PFSK-1 (cell line): ENCODE results near the gene IVNS1ABP.

Source experiments
- FOXP2 ChIP-seq: optimal IDR thresholded peaks from 2 replicates; pipeline ENCODE3; 2011; ENCODE audit warnings: borderline replicate concordance, control low read depth, inconsistent platforms; ENCODE audit not compliant: insufficient read depth; ENCODE audit errors: extremely low read length, extremely low read depth
- POLR2AphosphoS5 ChIP-seq: IDR thresholded peaks from 2 replicates; pipeline ENCODE4 v1.6.1; 2012; ENCODE audit warnings: low read depth, mild to moderate bottlenecking, control low read depth, low read length, moderate library complexity
- SIN3A ChIP-seq: IDR thresholded peaks from 2 replicates; pipeline ENCODE4 v1.6.1; 2012; ENCODE audit warnings: mild to moderate bottlenecking, low read length, moderate library complexity, borderline replicate concordance; ENCODE audit not compliant: insufficient read depth
- TAF1 ChIP-seq: IDR thresholded peaks from 2 replicates; pipeline ENCODE4 v1.6.1; 2012; ENCODE audit warnings: low read length, control low read depth, borderline replicate concordance; ENCODE audit not compliant: insufficient read depth
- TF ChIP-seq, protein P1 (sequence below), 2 experiments: IDR thresholded peaks; 2 replicates each; pipeline versions ENCODE4 v1.6.1 to v1.8.0; 2011 to 2012; ENCODE audit warnings: low read depth in 2 of 2, low read length in 2 of 2, control low read depth in 1 of 2, inconsistent platforms in 1 of 2, mild to moderate bottlenecking in 1 of 2, moderate library complexity in 1 of 2; ENCODE audit not compliant: insufficient read depth in 1 of 2

IVNS1ABP gene

DNA sequence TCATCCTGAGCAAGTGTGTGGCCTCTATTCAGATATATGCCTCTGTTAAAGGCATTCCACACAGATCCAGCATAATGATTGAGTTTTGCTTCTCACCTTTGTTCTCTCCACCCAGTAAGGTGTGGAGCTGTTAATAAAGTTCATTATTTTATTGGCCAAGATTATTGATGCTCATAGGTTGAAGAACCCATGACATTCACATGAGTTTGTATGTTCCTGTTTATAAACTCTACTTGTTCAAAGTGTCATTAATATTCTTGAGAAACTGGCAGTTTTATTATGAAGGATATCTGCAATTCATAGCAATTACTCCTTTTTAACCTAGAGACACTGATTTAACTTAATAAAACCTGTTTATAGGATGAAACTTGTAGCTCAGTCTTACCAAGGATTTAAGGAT, 22.0 kb downstream of the IVNS1ABP start:
- TF ChIP-seq FOXP2 (no peak), POLR2AphosphoS5 (no peak)

DNA sequence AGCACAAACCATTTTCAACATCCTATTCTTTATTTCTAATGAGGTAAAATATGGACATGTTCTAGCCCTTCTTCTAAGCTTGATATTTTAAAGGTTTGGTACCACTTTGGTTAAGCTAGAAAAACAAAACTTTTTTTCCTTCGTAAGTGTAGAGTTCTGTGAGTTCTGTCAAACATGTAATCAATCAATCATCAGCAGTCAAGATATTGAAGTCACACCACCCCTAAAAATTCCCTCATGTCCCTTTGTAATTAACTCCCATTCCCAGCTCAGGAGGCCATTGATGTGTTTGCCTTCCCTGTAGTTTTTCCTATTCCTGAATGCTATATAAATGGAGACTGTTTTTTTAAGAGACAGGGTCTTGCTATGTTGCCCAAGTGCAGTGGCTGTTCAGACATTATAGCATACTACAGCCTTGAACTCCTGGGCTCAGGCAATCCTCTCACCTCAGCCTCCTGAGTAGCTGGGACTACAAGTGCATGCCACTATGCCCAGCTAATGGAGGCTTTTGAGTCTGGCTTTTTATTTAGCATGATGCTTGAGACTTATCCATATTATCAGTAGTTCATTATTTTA, 23.0 kb downstream of the IVNS1ABP start:
- TF ChIP-seq POLR2AphosphoS5 (peak; percentile 34), TAF1 (no peak)

DNA sequence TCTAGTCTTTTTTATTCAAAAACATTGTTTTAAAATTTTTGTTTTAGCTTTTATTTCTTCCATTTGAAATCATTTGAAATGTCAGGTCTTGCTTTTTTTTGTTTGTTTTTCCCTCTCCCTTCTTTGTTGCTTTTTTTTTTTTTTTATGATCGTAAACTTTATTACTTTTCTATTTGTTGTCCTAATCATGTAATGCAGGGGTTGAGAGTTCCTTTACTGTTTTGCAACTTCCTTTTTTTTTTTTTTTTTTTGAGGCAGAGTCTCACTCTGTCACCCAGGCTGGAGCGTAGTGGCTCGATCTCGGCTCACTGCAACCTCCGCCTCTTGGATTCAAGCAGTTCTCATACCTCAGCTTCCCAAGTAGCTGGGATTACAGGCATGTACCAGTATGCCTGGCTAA, 24.8 kb downstream of the IVNS1ABP start:
- no peak for TF ChIP-seq POLR2AphosphoS5
- no peak for TF ChIP-seq FOXP2
- TF ChIP-seq TAF1: no peak
- TF ChIP-seq SIN3A: no peak
- TF ChIP-seq, protein P1, sequence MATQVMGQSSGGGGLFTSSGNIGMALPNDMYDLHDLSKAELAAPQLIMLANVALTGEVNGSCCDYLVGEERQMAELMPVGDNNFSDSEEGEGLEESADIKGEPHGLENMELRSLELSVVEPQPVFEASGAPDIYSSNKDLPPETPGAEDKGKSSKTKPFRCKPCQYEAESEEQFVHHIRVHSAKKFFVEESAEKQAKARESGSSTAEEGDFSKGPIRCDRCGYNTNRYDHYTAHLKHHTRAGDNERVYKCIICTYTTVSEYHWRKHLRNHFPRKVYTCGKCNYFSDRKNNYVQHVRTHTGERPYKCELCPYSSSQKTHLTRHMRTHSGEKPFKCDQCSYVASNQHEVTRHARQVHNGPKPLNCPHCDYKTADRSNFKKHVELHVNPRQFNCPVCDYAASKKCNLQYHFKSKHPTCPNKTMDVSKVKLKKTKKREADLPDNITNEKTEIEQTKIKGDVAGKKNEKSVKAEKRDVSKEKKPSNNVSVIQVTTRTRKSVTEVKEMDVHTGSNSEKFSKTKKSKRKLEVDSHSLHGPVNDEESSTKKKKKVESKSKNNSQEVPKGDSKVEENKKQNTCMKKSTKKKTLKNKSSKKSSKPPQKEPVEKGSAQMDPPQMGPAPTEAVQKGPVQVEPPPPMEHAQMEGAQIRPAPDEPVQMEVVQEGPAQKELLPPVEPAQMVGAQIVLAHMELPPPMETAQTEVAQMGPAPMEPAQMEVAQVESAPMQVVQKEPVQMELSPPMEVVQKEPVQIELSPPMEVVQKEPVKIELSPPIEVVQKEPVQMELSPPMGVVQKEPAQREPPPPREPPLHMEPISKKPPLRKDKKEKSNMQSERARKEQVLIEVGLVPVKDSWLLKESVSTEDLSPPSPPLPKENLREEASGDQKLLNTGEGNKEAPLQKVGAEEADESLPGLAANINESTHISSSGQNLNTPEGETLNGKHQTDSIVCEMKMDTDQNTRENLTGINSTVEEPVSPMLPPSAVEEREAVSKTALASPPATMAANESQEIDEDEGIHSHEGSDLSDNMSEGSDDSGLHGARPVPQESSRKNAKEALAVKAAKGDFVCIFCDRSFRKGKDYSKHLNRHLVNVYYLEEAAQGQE (IDR thresholded peaks at IDR 0.05; ENCODE audit: insufficient read depth in 1 of 2, low read depth in 2 of 2, low read length in 2 of 2): no peak

DNA sequence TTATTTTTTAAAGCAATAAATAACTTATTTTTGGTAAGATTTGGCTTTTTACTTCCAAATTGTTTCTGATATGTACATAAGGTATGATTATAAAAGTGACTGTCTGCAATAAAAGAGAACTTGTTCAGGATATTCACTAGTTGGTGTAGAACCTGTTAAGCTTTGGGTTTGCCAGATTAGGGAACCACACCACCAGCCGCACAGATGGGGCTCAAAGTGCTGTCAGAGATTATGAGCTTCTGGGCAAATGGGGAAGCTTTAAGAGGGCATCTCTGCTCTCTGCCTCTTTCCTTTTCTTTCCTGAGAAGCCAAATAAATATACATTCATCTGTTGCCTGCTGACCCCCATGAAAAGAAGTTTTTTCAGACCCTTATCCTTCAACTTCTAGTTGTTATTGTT, 25.4 kb downstream of the IVNS1ABP start:
- TF ChIP-seq FOXP2: no peak
- TF ChIP-seq, protein P1 (IDR thresholded peaks at IDR 0.05; ENCODE audit: insufficient read depth in 1 of 2, low read depth in 2 of 2, low read length in 2 of 2): no peak
- TF ChIP-seq POLR2AphosphoS5: no peak
- TF ChIP-seq SIN3A: no peak
- no peak for TF ChIP-seq TAF1

DNA sequence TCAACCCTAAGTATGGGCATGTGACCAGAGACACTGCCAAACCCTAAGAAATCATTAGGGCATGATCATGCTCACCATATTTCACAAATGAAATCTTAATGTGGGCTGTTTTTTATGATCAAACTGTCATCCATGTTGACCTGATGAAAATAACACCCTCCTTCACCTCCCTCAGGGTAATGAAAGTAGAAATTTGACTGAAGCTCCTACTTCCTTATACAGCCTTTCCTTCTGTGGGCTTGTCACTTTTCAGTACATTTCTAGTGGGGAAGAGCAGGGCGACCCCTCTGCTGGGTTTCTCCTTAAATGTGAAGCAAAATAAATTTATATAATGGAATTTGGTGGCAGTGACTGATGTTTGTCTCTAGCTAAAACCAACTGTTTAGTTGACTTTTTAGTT, 25.9 kb downstream of the IVNS1ABP start:
- TF ChIP-seq, protein P1 (IDR thresholded peaks at IDR 0.05; ENCODE audit: insufficient read depth in 1 of 2, low read depth in 2 of 2, low read length in 2 of 2): no peak
- TF ChIP-seq POLR2AphosphoS5 (no peak), FOXP2 (no peak), TAF1 (no peak)

DNA sequence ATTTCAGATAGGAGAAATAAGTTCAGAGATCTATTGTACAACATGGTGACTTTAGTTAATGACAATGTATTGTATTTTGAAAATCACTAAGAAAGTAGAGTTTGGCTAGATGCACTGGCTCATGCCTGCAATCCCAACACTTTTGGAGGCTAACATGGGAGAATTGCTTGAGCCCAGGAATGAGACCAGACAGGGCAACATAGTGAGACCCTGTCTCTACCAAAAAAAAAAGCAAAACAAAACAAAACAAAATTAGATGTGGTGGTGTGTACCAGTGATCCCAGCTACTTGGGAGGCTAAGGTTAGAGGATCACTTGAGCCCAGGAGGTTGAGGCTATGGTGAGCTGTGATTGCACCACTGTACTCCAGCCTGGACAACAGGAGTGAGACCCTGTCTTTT, 27.2 kb downstream of the IVNS1ABP start:
- TF ChIP-seq SIN3A (no peak), TAF1 (no peak), POLR2AphosphoS5 (no peak), FOXP2 (no peak)
- TF ChIP-seq, protein P1 (IDR thresholded peaks at IDR 0.05; ENCODE audit: insufficient read depth in 1 of 2, low read depth in 2 of 2, low read length in 2 of 2): no peak
